ENCODE measurements around the gene RPS6KA5. TPM values are rescaled to one million over a fixed set of nuclear protein-coding genes. Genes with fewer than 3 reads are reported as not detected.

Gene RPS6KA5
- total RNA-seq, 1 experiment from 2014 or later = 8.6 TPM

DNA sequence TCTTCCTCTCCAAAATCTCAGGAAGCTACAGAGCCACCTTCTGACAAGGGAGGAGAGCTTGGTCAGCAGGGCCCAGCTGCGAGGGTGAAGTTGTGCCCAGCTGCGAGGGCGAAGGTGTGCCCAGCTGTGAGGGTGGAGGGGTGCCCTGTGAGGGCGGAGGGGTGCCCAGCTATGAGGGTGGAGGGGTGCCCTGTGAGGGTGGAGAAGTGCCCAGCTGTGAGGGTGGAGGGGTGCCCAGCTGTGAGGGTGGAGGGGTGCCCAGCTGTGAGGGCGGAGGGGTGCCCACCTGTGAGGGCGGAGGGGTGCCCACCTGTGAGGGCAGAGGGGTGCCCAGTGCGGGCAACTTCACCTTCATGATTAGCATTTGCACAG is 223.8 kb downstream of the RPS6KA5 start:
- no TSS peak for BruUV-seq (replicated peaks)
- no peaks in the 10 kb centered on the region for H3K36me3 ChIP-seq (ENCODE audit: low read depth, low read length)
- H3K79me2 ChIP-seq (ENCODE audit: low read length) = no peaks in the 10 kb centered on the region
- TF ChIP-seq EZH2 (IDR thresholded peaks at IDR 0.05; ENCODE audit: low read length, unreplicated experiment) (no peak), EZH2phosphoT487 (IDR thresholded peaks at IDR 0.05; ENCODE audit: borderline replicate concordance, low read length) (no peak)
- TF ChIP-seq, protein P1, sequence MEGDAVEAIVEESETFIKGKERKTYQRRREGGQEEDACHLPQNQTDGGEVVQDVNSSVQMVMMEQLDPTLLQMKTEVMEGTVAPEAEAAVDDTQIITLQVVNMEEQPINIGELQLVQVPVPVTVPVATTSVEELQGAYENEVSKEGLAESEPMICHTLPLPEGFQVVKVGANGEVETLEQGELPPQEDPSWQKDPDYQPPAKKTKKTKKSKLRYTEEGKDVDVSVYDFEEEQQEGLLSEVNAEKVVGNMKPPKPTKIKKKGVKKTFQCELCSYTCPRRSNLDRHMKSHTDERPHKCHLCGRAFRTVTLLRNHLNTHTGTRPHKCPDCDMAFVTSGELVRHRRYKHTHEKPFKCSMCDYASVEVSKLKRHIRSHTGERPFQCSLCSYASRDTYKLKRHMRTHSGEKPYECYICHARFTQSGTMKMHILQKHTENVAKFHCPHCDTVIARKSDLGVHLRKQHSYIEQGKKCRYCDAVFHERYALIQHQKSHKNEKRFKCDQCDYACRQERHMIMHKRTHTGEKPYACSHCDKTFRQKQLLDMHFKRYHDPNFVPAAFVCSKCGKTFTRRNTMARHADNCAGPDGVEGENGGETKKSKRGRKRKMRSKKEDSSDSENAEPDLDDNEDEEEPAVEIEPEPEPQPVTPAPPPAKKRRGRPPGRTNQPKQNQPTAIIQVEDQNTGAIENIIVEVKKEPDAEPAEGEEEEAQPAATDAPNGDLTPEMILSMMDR (conservative IDR thresholded peaks at IDR 0.05; ENCODE audit: low read depth, low read length) = no peak
- no peak overlapping the region for H3K4me3 ChIP-seq (ENCODE audit: low read length)
- intact Hi-C loops (cut with micrococcal nuclease) = no loop called here
- no peak overlapping the region for H2AFZ ChIP-seq (ENCODE audit: low read length)
- ATAC-seq (no peak), DNase-seq (no peak)
- CTCF ChIA-PET = interaction anchor here (0.6 kb wide), 1 partner anchor 175 kb away, joined by 3 read pairs; no protein-coding TSS in a partner anchor
- no peaks in the 10 kb centered on the region for H3F3A ChIP-seq (ENCODE audit: low read length, unreplicated experiment)
- no peak overlapping the region for H3K27ac ChIP-seq (ENCODE audit: low read length)
- H3K9me2 ChIP-seq (replicated peaks; ENCODE audit: low read length) = no peaks in the 10 kb centered on the region
- no peak overlapping the region for H3K9ac ChIP-seq (ENCODE audit: low read length)
- POLR2A ChIA-PET (ENCODE audit: unreplicated experiment) = no interaction called here
- H3K4me1 ChIP-seq (ENCODE audit: insufficient read depth, low read length) = 0 out of 2 replicates have a peak, but pooled peaks cover 5% of the 10 kb centered on the region
- H3K4me2 ChIP-seq (ENCODE audit: low read length) = no peak overlapping the region
- H3K27me3 ChIP-seq (ENCODE audit: low read length) = no peaks in the 10 kb centered on the region
- H4K20me1 ChIP-seq (ENCODE audit: low read length) = no peaks in the 10 kb centered on the region
- no peaks in the 10 kb centered on the region for H3K9me3 ChIP-seq (ENCODE audit: low read length)

GRCh38 chr14:90831821-90832220 is 228.6 kb downstream of the RPS6KA5 start:
- no peak overlapping the region for H2AFZ ChIP-seq (ENCODE audit: low read length)
- intact Hi-C loops (cut with micrococcal nuclease) = no loop called here
- BruUV-seq (replicated peaks) = no TSS peak

More at GRCh38 chr14:90831821-90832220, 228.6 kb downstream of the RPS6KA5 start:
- Histone ChIP-seq H3K36me3 (ENCODE audit: low read depth, low read length) (no peaks in the 10 kb centered on the region), H3F3A (ENCODE audit: low read length, unreplicated experiment) (no peaks in the 10 kb centered on the region), H3K27ac (ENCODE audit: low read length) (no peak overlapping the region), H3K27me3 (ENCODE audit: low read length) (no peaks in the 10 kb centered on the region), H3K9me3 (ENCODE audit: low read length) (no peaks in the 10 kb centered on the region), H4K20me1 (ENCODE audit: low read length) (no peaks in the 10 kb centered on the region), H3K9me2 (replicated peaks; ENCODE audit: low read length) (no peaks in the 10 kb centered on the region), H3K79me2 (ENCODE audit: low read length) (no peaks in the 10 kb centered on the region), H3K9ac (ENCODE audit: low read length) (no peak overlapping the region), H3K4me3 (ENCODE audit: low read length) (no peak overlapping the region), H3K4me2 (ENCODE audit: low read length) (no peak overlapping the region), H3K4me1 (ENCODE audit: insufficient read depth, low read length) (peaks cover 10% of the 10 kb centered on the region)
- CTCF ChIA-PET = no interaction called here
- POLR2A ChIA-PET (ENCODE audit: unreplicated experiment) = no interaction called here
- ATAC-seq (no peak), DNase-seq (no peak)
- TF ChIP-seq, protein P1 (conservative IDR thresholded peaks at IDR 0.05; ENCODE audit: low read depth, low read length) = no peak
- no peak for TF ChIP-seq EZH2phosphoT487 (IDR thresholded peaks at IDR 0.05; ENCODE audit: borderline replicate concordance, low read length)
- no peak for TF ChIP-seq EZH2 (IDR thresholded peaks at IDR 0.05; ENCODE audit: low read length, unreplicated experiment)

Measured in PC-3 (cell line).